ENCODE measurements around the gene ANKRD11.

Gene ANKRD11

DNA sequence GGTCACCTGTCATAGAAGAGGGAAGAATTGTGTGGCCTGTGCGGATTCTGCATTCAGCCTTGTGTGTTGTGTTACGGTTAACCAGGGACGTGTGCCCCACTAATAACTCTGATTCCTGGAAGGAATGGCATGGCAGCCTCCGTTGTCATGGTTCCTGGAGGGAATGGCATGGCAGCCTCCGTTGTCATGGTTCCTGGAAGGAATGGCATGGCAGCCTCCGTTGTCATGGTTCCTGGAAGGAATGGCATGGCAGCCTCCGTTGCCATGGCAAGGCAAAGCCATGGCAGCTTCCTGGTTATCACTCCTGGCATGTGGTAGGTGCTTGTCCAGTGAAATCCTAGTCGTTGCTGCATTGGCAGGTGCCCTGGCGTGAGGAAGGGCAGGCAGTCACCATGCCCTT lies 26.8 kb upstream of the ANKRD11 start:
- H3K4me1 Mint-ChIP-seq = peaks cover 6% of the 10 kb centered on the region
- ATAC-seq (no peak), DNase-seq (ENCODE audit: low spot score in 2 of 2) (no peak)
- no peaks in the 10 kb centered on the region for H3K9me3 Mint-ChIP-seq
- H3K4me3 Mint-ChIP-seq = no peak overlapping the region
- no peak overlapping the region for H3K27ac Mint-ChIP-seq
- peaks cover 100% of the 10 kb centered on the region for H3K36me3 Mint-ChIP-seq

DNA sequence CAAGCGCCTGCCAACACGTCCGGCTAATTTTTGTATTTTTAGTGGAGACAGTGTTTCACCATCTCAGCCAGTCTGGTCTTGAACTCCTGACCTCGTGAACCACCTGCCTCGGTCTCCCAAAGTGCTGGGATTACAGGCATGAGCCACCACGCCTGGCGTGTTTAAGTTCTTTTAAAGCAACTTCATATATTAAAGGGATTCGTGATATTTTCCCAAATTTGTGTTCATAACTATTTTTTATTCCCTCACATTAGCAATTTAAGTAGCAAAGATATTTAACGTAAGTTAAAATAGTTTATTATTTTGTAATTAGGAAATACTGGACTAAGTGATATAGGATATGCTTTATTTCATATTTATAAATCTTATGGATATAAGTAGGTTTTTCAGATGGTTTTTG lies 22.1 kb upstream of the ANKRD11 start:
- ATAC-seq = no peak
- H3K4me1 Mint-ChIP-seq = no peaks in the 10 kb centered on the region
- no peaks in the 10 kb centered on the region for H3K9me3 Mint-ChIP-seq

DNA sequence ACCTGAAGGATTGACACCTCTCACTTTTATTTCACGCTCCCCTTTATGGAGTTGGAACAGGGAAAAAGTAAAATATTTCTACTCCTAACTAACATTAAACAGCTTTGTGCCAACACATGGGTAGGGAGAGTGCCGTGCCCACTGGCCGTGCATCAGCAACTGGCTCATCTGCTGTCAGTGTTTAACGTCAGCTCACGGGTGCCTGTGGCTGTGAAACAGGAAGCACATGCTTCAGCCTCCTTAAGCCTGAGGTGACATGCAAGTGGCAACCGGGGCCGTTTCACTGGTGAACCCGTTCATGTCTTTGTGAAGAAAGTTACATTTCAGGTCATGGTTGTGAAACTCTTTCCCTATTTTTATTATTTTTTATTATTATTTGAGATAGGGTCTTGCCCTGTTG lies 21.0 kb upstream of the ANKRD11 start:
- Mint-ChIP-seq H3K36me3 (peaks cover 75% of the 10 kb centered on the region), H3K9me3 (no peaks in the 10 kb centered on the region), H3K27ac (no peak overlapping the region), H3K4me1 (peaks cover 2% of the 10 kb centered on the region), H3K4me3 (no peak overlapping the region)
- DNase-seq (ENCODE audit: low spot score in 2 of 2) (no peak), ATAC-seq (no peak)

More for the DNA sequence above, 22.1 kb upstream of the ANKRD11 start:
- Mint-ChIP-seq H3K4me3 (no peak overlapping the region), H3K36me3 (peaks cover 86% of the 10 kb centered on the region), H3K27ac (no peak overlapping the region)
- no peak for DNase-seq (ENCODE audit: low spot score in 2 of 2)

DNA sequence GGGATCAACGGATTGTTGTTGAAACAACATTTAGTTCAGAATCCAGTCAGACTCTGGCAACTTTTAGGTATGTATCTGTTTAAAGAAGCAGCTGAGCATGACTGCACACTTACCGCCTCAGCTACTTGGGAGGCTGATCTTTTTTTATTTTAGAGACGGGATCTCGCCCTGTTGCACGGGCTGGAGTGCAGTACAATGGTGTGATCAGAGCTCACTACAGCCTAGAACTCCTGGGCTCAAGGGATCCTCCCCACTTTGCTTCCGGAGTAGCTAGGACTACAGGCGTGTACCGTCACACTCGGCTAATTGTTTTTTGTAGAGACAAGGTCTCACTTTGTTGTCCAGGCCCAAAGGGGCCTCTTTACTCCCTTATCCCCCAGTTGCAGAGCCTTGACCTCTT lies 20.2 kb upstream of the ANKRD11 start:
- no peaks in the 10 kb centered on the region for H3K9me3 Mint-ChIP-seq
- H3K4me1 Mint-ChIP-seq = peaks cover 10% of the 10 kb centered on the region
- H3K36me3 Mint-ChIP-seq = peaks cover 67% of the 10 kb centered on the region
- no peak overlapping the region for H3K27ac Mint-ChIP-seq
- no peak for DNase-seq (ENCODE audit: low spot score in 2 of 2)
- peak overlapping the region; percentile 64 for H3K4me3 Mint-ChIP-seq
- no peak for ATAC-seq

DNA sequence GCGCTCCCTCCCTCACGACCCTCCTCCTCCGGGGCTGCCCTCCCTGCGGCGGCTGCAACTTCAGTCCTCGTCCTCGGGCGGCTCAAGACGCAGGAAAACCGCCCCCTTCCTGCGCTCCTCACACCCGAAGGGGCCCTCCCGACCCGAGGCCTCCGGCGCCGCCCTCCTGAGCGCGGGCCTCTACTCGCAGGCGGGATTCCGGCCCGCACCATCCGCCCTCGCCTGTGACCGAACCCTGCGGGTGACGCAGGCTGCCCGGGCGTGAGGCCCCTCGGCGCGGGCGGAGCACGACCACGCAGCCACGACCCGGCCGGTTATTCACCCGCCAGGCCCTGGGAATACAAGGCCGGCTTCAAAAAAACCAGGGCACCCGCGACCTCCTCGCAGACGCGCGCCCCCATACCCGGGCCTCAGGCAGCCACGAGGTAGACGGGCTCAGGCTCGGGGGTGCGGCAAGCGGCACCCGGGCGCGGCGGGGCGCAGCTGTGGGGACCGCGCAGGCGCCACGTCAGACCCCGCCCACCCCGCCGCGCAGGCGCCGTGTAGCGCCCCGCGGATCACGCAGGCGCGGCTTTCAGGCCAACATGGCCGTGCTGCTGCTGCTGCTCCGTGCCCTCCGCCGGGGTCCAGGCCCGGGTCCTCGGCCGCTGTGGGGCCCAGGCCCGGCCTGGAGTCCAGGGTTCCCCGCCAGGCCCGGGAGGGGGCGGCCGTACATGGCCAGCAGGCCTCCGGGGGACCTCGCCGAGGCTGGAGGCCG lies 17.7 kb upstream of the ANKRD11 start, which contains the start of gene SPG7:
Gene SPG7 (plus strand): TSS at position 570 of the 757 bp plus-strand sequence. CDS start 15 bp downstream, at position 585.
- Mint-ChIP-seq H3K9me3 (no peaks in the 10 kb centered on the region), H3K36me3 (peaks cover 42% of the 10 kb centered on the region), H3K27ac (peak within 1 kb of the TSS; percentile 91), H3K4me3 (peak within 1 kb of the TSS; percentile 64), H3K4me1 (peaks cover 17% of the 10 kb centered on the region)
- DNase-seq (ENCODE audit: low spot score in 2 of 2) (peak; percentile 95 to 96), ATAC-seq (peak; percentile 80)

DNA sequence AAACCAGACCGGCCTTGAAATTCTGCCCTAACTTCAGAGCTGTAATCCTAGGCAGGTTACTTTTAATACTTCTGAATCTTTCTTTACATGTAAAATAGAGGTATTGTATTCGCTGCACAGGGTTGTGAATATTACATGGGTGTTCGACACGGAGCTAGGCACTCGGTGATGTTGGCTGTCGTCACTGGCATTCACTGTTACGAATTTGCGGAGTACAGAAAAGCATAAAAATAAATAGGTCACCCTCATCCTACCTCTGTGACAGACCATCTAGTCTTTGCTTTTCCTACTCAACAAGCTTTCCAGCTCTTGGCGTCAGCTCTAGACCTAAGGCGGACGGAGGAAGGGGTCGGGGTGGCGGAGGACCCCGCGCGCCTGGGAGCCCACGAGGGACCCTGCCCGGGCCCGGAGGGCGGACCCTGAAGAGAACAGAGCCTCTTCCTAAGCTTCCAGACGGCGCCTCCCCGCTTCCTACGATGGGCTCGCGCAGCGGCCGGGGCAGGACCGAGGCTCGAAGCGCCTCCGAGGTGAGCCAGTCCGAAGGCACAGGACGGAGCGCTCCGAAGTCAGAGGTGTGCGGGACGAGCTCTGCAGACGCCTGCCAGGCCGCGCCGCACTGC lies 17.0 kb upstream of the ANKRD11 start:
- no peaks in the 10 kb centered on the region for H3K9me3 Mint-ChIP-seq
- H3K4me1 Mint-ChIP-seq = peaks cover 17% of the 10 kb centered on the region
- no peak for DNase-seq (ENCODE audit: low spot score in 2 of 2)
- H3K36me3 Mint-ChIP-seq = peaks cover 35% of the 10 kb centered on the region
- H3K27ac Mint-ChIP-seq = peak overlapping the region; percentile 63
- no peak for ATAC-seq
- peak overlapping the region; percentile 64 for H3K4me3 Mint-ChIP-seq

DNA sequence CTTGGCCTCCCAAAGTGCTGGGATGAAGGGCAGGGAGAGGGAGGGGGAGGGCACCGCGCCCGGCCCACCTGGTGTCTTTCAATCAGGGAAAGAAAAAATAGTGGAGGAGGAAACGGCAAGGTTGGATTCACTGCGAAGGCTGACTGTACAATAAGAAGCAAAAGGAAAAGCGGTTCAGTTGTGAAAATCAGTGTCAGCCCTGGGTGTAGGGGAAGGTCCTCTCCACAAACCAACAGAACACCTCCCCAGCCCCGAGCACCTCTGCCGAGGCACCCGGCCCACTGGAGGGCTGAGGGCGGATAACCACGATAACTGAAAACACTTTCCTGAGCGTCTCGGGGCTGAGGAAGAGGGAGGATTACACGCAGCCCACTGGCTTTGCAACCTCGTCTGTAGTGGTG lies 16.4 kb upstream of the ANKRD11 start:
- Mint-ChIP-seq H3K4me3 (peak overlapping the region; percentile 64), H3K9me3 (no peaks in the 10 kb centered on the region), H3K36me3 (peaks cover 30% of the 10 kb centered on the region), H3K27ac (peak overlapping the region; percentile 63), H3K4me1 (peaks cover 17% of the 10 kb centered on the region)
- DNase-seq (ENCODE audit: low spot score in 2 of 2) (peak in 1 of 2 donors; percentile 62), ATAC-seq (no peak)

DNA sequence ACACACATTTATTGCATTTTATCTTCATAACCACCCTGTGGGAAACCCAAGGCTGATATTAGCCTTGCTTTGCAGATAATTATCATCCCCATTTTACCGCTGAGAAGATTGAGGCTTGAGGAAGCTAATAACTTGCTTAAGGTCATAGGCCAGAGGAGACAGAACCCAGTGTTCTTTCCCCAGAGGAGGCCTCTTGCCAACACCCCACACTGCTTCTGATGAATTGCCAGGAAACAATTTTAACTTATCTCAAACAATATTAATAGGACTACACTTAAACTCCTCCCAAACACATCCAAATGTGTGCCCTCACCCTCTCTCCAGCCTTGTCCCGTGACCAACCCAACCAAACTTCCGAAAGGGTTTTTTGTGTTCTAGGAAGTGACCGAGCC lies 15.7 kb upstream of the ANKRD11 start:
- ATAC-seq = no peak
- Mint-ChIP-seq H3K36me3 (peaks cover 23% of the 10 kb centered on the region), H3K4me3 (peak overlapping the region; percentile 64), H3K4me1 (peaks cover 17% of the 10 kb centered on the region), H3K27ac (peak overlapping the region; percentile 63), H3K9me3 (no peaks in the 10 kb centered on the region)
- no peak for DNase-seq (ENCODE audit: low spot score in 2 of 2)

DNA sequence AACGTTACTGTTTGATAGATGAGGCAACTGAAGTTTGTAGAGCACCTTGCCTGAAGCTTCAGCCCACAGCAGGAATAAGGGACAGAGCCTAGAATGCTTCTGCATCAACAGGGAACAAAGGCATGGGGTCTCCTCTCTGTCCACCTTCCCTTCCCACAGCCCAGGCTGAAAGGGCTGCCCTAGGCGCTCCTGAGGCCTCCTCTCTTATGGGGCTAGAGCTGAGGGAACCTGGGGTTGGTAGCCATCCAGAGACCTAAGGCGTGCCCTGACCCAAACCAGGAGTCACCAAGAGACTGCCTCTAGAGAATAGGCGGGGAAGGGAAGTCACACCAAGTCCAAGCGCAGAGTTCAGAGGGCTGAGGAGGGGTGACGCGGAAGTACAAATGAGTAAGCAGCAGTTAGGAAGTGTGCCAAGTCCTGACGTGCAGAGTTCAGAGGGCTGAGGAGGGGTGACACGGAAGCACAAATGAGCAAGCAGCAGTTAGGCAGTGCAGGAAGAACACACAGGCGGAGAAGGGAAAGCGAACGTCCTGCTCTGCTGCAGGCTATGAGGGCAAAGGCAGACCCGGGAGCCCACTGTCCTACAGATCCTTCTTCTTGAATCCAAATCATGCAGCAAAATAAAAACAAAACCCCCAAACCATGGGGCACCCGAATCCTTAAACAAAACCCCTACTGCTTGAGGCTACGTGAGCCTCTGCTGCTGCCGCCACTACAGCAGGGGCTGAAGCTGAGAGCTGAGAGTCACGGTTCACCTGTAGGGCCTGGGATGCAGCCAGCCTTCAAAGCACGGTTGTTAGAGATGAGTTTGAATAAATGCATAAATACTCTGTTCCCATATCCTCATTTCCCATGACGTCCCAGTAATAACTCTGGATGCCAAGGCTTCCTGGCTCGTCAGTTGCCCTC lies 15.1 kb upstream of the ANKRD11 start:
- no peaks in the 10 kb centered on the region for H3K9me3 Mint-ChIP-seq
- H3K4me1 Mint-ChIP-seq = peaks cover 17% of the 10 kb centered on the region
- ATAC-seq = peak; percentile 82
- DNase-seq (ENCODE audit: low spot score in 2 of 2) = peak; percentile 64 to 88
- H3K4me3 Mint-ChIP-seq = peak overlapping the region; percentile 64
- H3K27ac Mint-ChIP-seq = peak overlapping the region; percentile 63
- H3K36me3 Mint-ChIP-seq = peaks cover 16% of the 10 kb centered on the region

DNA sequence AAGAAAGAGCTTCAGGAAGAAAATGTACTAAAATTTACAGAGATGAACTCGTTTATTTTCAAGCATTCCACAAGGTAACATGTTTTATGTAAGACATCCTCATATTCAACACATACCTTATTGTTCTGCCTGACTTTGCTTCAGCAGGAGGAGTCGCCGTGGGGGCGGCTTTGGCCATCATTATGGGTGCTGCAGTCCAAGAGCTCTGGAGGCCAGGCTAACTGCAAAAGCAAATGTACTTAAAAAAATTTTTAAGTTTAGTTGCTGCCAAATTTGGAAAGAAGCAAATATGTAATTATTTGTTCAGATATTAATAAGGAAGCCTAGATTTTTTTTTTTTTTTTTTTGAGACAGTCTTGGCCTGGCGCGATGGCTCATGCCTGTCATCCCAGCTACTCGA lies 13.7 kb upstream of the ANKRD11 start:
- no peak for DNase-seq (ENCODE audit: low spot score in 2 of 2)
- Mint-ChIP-seq H3K4me1 (peaks cover 17% of the 10 kb centered on the region), H3K4me3 (no peak overlapping the region), H3K27ac (no peak overlapping the region), H3K36me3 (peaks cover 5% of the 10 kb centered on the region), H3K9me3 (no peaks in the 10 kb centered on the region)
- ATAC-seq = no peak

DNA sequence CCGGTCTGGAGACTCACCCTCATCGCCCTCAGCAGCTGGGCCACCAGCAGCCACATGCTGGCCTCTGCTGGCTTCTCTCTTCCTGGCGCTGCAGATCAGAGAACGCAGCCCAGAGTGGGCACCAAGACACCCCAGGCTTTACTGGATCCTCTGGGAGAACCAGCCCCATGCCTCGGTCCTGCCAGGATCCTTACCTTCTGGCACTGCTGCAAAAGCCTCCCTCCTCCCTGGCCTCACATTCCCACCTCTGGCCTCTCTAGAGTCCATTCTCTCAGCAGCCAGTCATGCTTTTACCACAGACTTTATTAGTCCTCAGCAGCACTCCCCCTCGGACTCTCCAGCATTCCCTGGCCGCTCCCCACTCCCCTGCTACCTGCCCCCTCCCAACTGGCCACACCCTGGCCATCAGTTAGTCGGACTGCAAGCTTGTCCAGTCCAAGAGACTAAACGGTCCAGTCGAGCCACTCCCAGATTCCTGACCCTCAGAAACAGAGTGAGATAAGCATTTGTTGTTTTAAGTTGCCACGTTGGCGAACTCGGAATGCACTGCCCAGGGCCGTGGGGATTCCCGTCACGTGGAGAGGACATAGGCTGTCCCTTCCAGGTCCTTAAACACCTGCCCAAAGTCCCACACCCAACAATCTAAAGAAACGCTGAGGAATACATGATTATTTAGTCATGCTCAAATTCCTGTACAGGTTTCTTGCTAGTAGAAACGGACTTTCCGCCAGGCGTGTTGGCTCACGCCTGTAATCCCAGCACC lies 11.9 kb upstream of the ANKRD11 start:
- H3K4me3 Mint-ChIP-seq = no peak overlapping the region
- ATAC-seq = no peak
- no peaks in the 10 kb centered on the region for H3K36me3 Mint-ChIP-seq
- peaks cover 17% of the 10 kb centered on the region for H3K4me1 Mint-ChIP-seq
- peak overlapping the region; percentile 60 for H3K27ac Mint-ChIP-seq
- H3K9me3 Mint-ChIP-seq = no peaks in the 10 kb centered on the region
- no peak for DNase-seq (ENCODE audit: low spot score in 2 of 2)

DNA sequence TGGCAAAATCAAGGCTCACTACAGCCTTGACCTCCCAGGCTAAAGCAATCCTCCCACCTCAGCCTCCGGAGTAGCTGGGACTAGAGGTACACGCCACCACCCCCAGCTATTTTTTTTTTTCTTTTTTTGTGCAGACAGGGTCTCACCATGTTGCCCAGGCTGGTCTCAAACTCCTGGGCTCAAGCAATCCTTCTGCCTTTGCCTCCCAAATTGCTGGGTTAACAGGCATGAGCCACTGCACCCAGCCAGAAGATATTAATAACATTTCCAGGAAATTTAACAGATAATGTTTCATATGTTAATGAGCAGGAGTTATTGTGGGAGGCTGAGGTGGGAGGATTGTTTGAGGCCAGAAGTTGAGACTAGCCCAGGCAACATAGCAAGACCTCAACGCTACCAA lies 9.4 kb upstream of the ANKRD11 start:
- DNase-seq (ENCODE audit: low spot score in 2 of 2) (no peak), ATAC-seq (no peak)
- Mint-ChIP-seq H3K27ac (no peak overlapping the region), H3K36me3 (no peaks in the 10 kb centered on the region), H3K9me3 (no peaks in the 10 kb centered on the region), H3K4me3 (no peak overlapping the region), H3K4me1 (no peaks in the 10 kb centered on the region)

DNA sequence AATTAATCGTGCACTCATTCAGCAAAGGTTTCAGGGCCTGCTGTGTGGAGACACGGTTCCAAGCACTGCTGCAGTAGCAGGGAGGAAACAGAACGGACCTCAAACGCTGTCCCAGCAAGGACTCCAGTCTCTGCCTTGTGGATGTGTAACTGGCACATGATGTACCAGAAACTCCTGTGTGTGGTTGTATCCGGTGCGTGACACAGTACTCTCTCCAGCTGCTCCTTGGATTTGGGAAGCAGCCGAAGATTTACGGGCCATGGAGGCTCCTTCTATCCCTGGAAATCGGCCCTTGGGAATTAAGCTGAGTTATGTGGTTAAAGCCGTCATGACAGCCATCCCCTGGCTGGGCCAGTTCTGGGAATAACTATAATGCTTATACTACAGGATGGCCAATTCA lies 8.5 kb upstream of the ANKRD11 start:
- Mint-ChIP-seq H3K36me3 (peaks cover 3% of the 10 kb centered on the region), H3K4me1 (peaks cover 3% of the 10 kb centered on the region), H3K27ac (no peak overlapping the region), H3K4me3 (no peak overlapping the region), H3K9me3 (no peaks in the 10 kb centered on the region)
- no peak for ATAC-seq
- no peak for DNase-seq (ENCODE audit: low spot score in 2 of 2)

DNA sequence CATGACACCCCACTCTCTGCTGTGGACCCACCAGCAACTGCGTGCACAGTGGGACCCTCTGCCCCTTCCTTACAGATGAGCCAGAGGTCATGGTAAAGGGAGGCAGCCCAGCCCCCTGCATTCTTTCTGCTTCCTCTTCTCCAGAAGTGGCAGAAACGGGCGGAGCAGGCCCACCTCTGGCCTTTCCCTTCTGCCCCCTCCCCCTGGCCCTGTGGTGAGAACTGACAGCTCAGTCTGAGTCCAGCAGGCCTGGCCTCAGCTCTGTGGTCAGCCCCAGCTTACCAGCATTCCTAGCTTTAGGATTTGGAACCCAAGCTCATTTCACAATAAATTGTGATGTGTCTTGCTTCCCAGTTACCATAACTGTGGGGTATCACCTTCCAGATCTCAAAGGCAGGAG lies 4.8 kb upstream of the ANKRD11 start:
- peaks cover 24% of the 10 kb centered on the region for H3K4me1 Mint-ChIP-seq
- no peak overlapping the region for H3K27ac Mint-ChIP-seq
- no peaks in the 10 kb centered on the region for H3K9me3 Mint-ChIP-seq
- DNase-seq (ENCODE audit: low spot score in 2 of 2) = no peak
- ATAC-seq = no peak
- peaks cover 18% of the 10 kb centered on the region for H3K36me3 Mint-ChIP-seq
- H3K4me3 Mint-ChIP-seq = no peak overlapping the region

DNA sequence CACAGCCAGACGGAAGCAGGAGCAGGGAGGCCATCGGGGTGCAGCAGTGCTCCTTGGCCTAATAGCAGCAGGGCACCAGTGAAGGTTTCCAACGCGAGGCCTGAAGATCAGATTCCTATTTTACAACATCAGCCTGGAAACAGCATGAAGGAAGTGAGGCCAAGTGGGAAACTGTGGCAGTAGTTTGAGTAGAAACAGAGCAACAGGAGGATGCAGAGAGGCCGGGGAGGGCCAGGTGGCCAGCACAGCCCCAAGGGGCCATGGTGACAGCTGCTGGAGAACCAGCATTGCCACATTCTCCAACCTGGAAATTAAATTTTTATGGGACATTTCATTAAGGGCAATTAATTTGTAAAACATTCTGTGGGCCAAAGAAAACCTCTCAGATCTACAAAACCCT lies 3.4 kb upstream of the ANKRD11 start:
- no peak for ATAC-seq
- Mint-ChIP-seq H3K36me3 (peaks cover 27% of the 10 kb centered on the region), H3K4me1 (peaks cover 30% of the 10 kb centered on the region), H3K4me3 (no peak overlapping the region), H3K27ac (peak overlapping the region; percentile 5), H3K9me3 (no peaks in the 10 kb centered on the region)
- DNase-seq (ENCODE audit: low spot score in 2 of 2) = no peak

All from stimulated activated effector memory CD8-positive, alpha-beta T cell treated with anti-CD3 and anti-CD28 coated beads, Interleukin-12 subunit alpha, Interleukin-12 subunit beta, amount 100 ng/mL, for 72 hours (primary cell).